Activated T-cell treated with anti-CD3 and anti-CD28 coated beads, Interleukin-2, amount 50 U/mL, for 4 hours (primary cell): ENCODE data around the gene PAQR5. TPM values are rescaled to one million over a fixed set of nuclear protein-coding genes. Genes with fewer than 3 reads are reported as not detected.
"Not testable (repeated sequence)": the region's sequence is repeated elsewhere in the genome, so short reads cannot be mapped to it uniquely, and the experiment has no call there.

Source experiments
- ATAC-seq, 2 donors: fragments of 200-7000 bp; cut with Tn5 transposase; one replicate each; pipeline ENCODE4 v1.10.0; 2021
- DNase-seq: peaks from one replicate; pipeline ENCODE4 v3.0.0-alpha.2; 2020
- H3K27me3 Mint-ChIP-seq: one replicate; pipeline ENCODE4 v1.8.0; 2021; ENCODE audit warnings: low read depth, mixed read lengths
- H3K36me3 Mint-ChIP-seq: one replicate; pipeline ENCODE4 v1.8.0; 2022; ENCODE audit warnings: mixed read lengths; ENCODE audit not compliant: insufficient read depth
- H3K4me1 Mint-ChIP-seq: one replicate; pipeline ENCODE4 v1.8.0; 2021; ENCODE audit warnings: low read depth, mixed read lengths
- H3K4me3 Mint-ChIP-seq: one replicate; pipeline ENCODE4 v1.8.0; 2021; ENCODE audit warnings: mild to moderate bottlenecking, moderate library complexity, mixed read lengths
- H3K9me3 Mint-ChIP-seq: one replicate; pipeline ENCODE4 v1.8.0; 2021; ENCODE audit warnings: mixed read lengths
- total RNA-seq, 3 donors: library from RNA; stranded (reverse); gene quantifications; one replicate each; pipeline ENCODE4 v1.2.1, GENCODE V29; 2021

The PAQR5 gene
- total RNA-seq, 3 donors from 2014 or later = 0.05 to 0.14 TPM; not detected in 1

GRCh38 chr15:69443032-69443611, 144.4 kb downstream of the PAQR5 start:
- H3K4me1 Mint-ChIP-seq = peaks cover 17% of the 10 kb centered on the region
- H3K27me3 Mint-ChIP-seq = no peaks in the 10 kb centered on the region
- DNase-seq = no peak
- H3K36me3 Mint-ChIP-seq = no peaks in the 10 kb centered on the region
- no peaks in the 10 kb centered on the region for H3K9me3 Mint-ChIP-seq
- H3K4me3 Mint-ChIP-seq = peak overlapping the region; percentile 13
- peak; percentile 93 to 95 for ATAC-seq

- no peaks in the 10 kb centered on the region for H3K27me3 Mint-ChIP-seq
- no peak overlapping the region for H3K4me3 Mint-ChIP-seq
- DNase-seq = no peak
- peaks cover 17% of the 10 kb centered on the region for H3K4me1 Mint-ChIP-seq
- H3K36me3 Mint-ChIP-seq = no peaks in the 10 kb centered on the region
- no peak for ATAC-seq
- no peaks in the 10 kb centered on the region for H3K9me3 Mint-ChIP-seq
These were observed 146.0 kb downstream of the PAQR5 start for GRCh38 chr15:69444686-69445085.

- Mint-ChIP-seq H3K27me3 (no peaks in the 10 kb centered on the region), H3K4me3 (no peak overlapping the region), H3K36me3 (no peaks in the 10 kb centered on the region), H3K4me1 (peaks cover 20% of the 10 kb centered on the region), H3K9me3 (no peaks in the 10 kb centered on the region)
- ATAC-seq (no peak), DNase-seq (no peak)
These were observed 148.2 kb downstream of the PAQR5 start for GRCh38 chr15:69446953-69447352.

- not testable (repeated sequence) for ATAC-seq, H3K9me3 Mint-ChIP-seq, DNase-seq, H3K27me3 Mint-ChIP-seq, H3K4me3 Mint-ChIP-seq
- peaks cover 21% of the 10 kb centered on the region for H3K36me3 Mint-ChIP-seq
- H3K4me1 Mint-ChIP-seq = peaks cover 17% of the 10 kb centered on the region
These were observed 151.5 kb downstream of the PAQR5 start for GRCh38 chr15:69450221-69450620.

- peak overlapping the region; percentile 100 for H3K4me3 Mint-ChIP-seq
- DNase-seq = no peak
- peaks cover 26% of the 10 kb centered on the region for H3K4me1 Mint-ChIP-seq
- no peak for ATAC-seq
- no peaks in the 10 kb centered on the region for H3K27me3 Mint-ChIP-seq
- H3K9me3 Mint-ChIP-seq = no peaks in the 10 kb centered on the region
- H3K36me3 Mint-ChIP-seq = peaks cover 31% of the 10 kb centered on the region
These were observed 152.4 kb downstream of the PAQR5 start for GRCh38 chr15:69450968-69451695.

- Mint-ChIP-seq H3K4me3 (peak overlapping the region; percentile 100), H3K9me3 (no peaks in the 10 kb centered on the region), H3K4me1 (peaks cover 28% of the 10 kb centered on the region), H3K36me3 (peaks cover 33% of the 10 kb centered on the region), H3K27me3 (no peaks in the 10 kb centered on the region)
- ATAC-seq = peak; percentile 29 to 33
- DNase-seq = no peak
These were observed 153.4 kb downstream of the PAQR5 start for GRCh38 chr15:69451951-69452691.

GRCh38 chr15:69452692-69453521, 154.2 kb downstream of the PAQR5 start, which contains the start of gene RPLP1:
TSS of gene RPLP1 (plus strand) at chr15:69452818. CDS start at chr15:69452949, 131 bp downstream.
- ATAC-seq (peak; percentile 87 to 90), DNase-seq (peak; percentile 96)
- Mint-ChIP-seq H3K27me3 (no peaks in the 10 kb centered on the region), H3K9me3 (no peaks in the 10 kb centered on the region), H3K4me1 (peaks cover 32% of the 10 kb centered on the region), H3K4me3 (peak within 1 kb of the TSS; percentile 100), H3K36me3 (peaks cover 37% of the 10 kb centered on the region)

- Mint-ChIP-seq H3K27me3 (no peaks in the 10 kb centered on the region), H3K9me3 (no peaks in the 10 kb centered on the region), H3K4me1 (peaks cover 40% of the 10 kb centered on the region), H3K4me3 (peak overlapping the region; percentile 100), H3K36me3 (peaks cover 37% of the 10 kb centered on the region)
- ATAC-seq = no peak
- DNase-seq = no peak
These were observed 156.2 kb downstream of the PAQR5 start for GRCh38 chr15:69454953-69455352.

- Mint-ChIP-seq H3K36me3 (peaks cover 37% of the 10 kb centered on the region), H3K27me3 (no peaks in the 10 kb centered on the region), H3K9me3 (no peaks in the 10 kb centered on the region), H3K4me3 (peak overlapping the region; percentile 100), H3K4me1 (peaks cover 50% of the 10 kb centered on the region)
- DNase-seq (no peak), ATAC-seq (no peak)
These were observed 157.8 kb downstream of the PAQR5 start for GRCh38 chr15:69456208-69457166.

Other genes starting within 250 kb of the PAQR5 start
- 1 to 10 TPM; 3.8 to 5.4 (median 4.8) TPM for gene GLCE, start 138.3 kb upstream of the PAQR5 start, total RNA-seq
- 1 to 10 TPM; 3.4 to 3.7 (median 3.5) TPM for gene KIF23, start 115.4 kb downstream of the PAQR5 start, total RNA-seq
- gene RPLP1, start 153.9 kb downstream of the PAQR5 start, total RNA-seq = 1,000 to 10,000 TPM; 3,232 to 3,343 (median 3,252) TPM